MG63 (cell line): ENCODE data around the gene ASB1. TPM values are rescaled to one million over a fixed set of nuclear protein-coding genes. Genes with fewer than 3 reads are reported as not detected.

Source experiments
- DNase-seq: peaks from one replicate; pipeline ENCODE4 v3.0.0-alpha.2; 2020
- H3K27me3 ChIP-seq: fragments of 250-450 bp; sonication (Bioruptor Pico); 2 replicates; pipeline ENCODE4 v1.5.1; 2020; ENCODE audit warnings: mild to moderate bottlenecking, moderate library complexity
- H3K36me3 ChIP-seq: fragments of 250-450 bp; sonication (Bioruptor Pico); 2 replicates; pipeline ENCODE4 v1.5.1; 2020; ENCODE audit warnings: mild to moderate bottlenecking, moderate library complexity
- H3K4me3 ChIP-seq: fragments of 250-450 bp; sonication (Bioruptor Pico); 2 replicates; pipeline ENCODE4 v1.5.1; 2020; ENCODE audit warnings: mild to moderate bottlenecking, moderate library complexity
- H3K9me3 ChIP-seq: fragments of 250-450 bp; sonication (Bioruptor Pico); 2 replicates; pipeline ENCODE4 v1.5.1; 2020; ENCODE audit warnings: mild to moderate bottlenecking, moderate library complexity
- total RNA-seq: library from RNA; depleted of rRNA; stranded (reverse); fragments of >200 nt; shearing (Covaris generic); gene quantifications from 2 replicates; pipeline ENCODE4 v1.2.3, GENCODE V29; 2014; ENCODE audit warnings: low replicate concordance; rRNA removed

Gene ASB1, protein sequence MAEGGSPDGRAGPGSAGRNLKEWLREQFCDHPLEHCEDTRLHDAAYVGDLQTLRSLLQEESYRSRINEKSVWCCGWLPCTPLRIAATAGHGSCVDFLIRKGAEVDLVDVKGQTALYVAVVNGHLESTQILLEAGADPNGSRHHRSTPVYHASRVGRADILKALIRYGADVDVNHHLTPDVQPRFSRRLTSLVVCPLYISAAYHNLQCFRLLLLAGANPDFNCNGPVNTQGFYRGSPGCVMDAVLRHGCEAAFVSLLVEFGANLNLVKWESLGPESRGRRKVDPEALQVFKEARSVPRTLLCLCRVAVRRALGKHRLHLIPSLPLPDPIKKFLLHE
- 16.0 and 36.1 TPM in 2 replicates for total RNA-seq

DNA sequence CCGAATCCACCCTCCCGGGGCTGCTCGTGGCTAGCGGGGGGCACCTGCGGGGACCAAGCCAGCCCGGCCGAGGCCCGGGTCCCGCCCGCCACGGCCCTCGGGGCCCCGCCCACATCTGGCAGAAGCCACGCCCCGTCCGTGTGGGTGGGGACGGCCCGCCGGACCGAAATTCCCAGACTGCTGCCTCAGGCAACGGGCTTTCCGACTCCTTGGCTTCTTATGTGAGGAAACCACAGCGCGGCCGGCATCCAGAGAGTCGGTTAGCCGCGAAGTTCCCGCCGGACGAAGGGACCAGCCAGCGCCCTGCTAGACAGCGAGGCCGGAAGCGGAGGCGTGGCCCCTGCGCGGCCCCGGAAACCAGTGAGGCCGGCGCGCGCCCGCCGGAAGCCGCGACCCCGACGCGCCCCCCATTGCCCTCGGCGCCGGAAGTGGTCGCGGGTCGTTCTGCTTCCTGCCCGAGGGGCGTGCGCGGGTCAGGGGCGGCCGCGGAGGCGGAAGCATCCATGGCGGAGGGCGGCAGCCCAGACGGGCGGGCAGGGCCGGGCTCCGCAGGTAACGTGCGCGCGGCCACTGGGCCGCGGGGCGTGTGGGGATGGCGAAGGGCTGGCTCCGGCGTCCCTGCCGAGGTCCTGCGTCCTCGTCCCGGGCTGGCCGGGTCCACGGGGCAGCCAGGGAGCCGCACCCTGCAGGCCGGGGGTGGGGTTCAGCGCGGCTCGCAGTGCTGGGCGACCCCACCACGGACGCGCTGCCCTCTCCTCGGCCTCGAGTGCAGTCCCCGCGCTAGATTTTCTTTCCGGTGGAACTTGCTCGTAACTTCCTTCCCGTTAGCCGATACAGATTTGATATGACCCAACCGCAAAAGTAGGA lies at the start of gene ASB1:
Gene ASB1, plus strand, starts transcription at position 360 of the 867 bp plus-strand sequence. Its CDS starts 144 bp downstream, at position 504.
- peak within 1 kb of the TSS; percentile 89 for H3K4me3 ChIP-seq
- DNase-seq: peak; percentile 89
- H3K36me3 ChIP-seq: peaks cover 34% of the 10 kb centered on the region
- H3K9me3 ChIP-seq: peaks cover 16% of the 10 kb centered on the region
- no peaks in the 10 kb centered on the region for H3K27me3 ChIP-seq

DNA sequence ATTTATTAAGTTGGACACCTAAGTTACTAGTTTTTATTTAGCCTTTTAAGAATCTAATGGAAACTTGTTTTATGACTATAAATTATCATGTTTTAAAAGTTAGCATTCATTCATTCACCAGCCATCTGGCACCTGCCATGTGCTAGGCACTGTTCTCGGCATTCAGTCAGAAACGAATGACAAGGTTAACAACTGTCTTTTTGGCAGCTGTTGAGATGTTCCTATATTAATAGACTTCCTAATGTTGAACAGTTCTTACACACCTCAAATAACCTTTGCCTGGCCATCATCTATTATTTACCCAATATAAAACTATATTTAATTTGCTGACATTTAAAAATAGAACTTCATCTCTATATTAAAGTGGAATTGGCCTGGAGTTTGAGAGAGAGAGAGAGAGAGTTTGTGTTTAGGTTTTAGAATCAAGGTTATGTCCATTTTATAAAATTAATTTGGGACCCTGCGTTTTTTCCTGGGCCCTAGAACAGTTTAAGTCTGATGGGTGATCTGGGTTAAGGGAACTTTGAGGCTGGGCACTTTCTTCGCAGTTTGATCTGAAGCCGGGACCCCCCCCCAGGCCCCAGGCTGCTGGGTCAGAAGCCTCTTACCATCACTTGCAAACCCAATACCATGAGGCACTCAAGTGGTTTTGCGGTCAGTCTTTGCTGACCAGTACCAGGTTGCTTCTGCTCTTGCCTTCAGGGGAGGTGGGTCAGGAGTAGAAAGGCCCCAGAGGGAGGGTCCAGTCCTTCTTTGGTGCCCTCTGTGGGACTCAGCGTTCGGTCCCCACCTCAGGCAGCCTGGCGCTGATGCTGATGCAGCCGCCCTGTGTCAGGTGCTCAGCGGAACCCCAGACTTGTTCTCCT lies 48.3 kb upstream of the ASB1 start:
- no peaks in the 10 kb centered on the region for H3K27me3 ChIP-seq
- no peak overlapping the region for H3K4me3 ChIP-seq
- peaks cover 3% of the 10 kb centered on the region for H3K36me3 ChIP-seq
- H3K9me3 ChIP-seq: no peaks in the 10 kb centered on the region
- no peak for DNase-seq

- DNase-seq: peak; percentile 58
- Histone ChIP-seq H3K27me3 (no peaks in the 10 kb centered on the region), H3K36me3 (peaks cover 3% of the 10 kb centered on the region), H3K4me3 (no peak overlapping the region), H3K9me3 (no peaks in the 10 kb centered on the region)
These were observed 47.5 kb upstream of the ASB1 start for GRCh38 chr2:238379096-238379810.

DNA sequence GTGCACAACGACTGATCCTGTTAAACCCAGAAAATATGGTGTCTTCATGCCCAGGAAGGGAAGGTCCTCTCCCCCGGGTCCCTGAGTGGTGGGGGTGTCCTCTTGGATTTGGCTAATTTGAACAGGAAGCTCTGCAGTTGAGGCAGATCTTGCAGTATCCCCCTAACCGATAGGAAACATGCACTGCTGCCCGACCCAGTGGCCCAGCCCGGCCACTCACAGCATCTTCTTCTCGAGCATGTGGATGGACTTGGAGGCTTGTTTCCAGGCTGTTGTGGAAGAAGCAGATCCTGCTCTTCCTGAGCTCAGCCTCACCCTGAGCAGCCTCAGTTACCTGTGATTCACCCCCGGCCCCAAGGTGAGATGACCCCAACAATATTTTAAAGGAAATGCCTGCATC lies 46.4 kb upstream of the ASB1 start:
- no peak for DNase-seq

GRCh38 chr2:238380785-238381184 lies 45.9 kb upstream of the ASB1 start:
- DNase-seq: no peak
- H3K27me3 ChIP-seq: no peaks in the 10 kb centered on the region
- no peaks in the 10 kb centered on the region for H3K9me3 ChIP-seq
- H3K36me3 ChIP-seq: peaks cover 3% of the 10 kb centered on the region
- H3K4me3 ChIP-seq: no peak overlapping the region

More for the DNA sequence above, 46.4 kb upstream of the ASB1 start:
- H3K27me3 ChIP-seq: no peaks in the 10 kb centered on the region
- peaks cover 3% of the 10 kb centered on the region for H3K36me3 ChIP-seq
- no peaks in the 10 kb centered on the region for H3K9me3 ChIP-seq
- no peak overlapping the region for H3K4me3 ChIP-seq

DNA sequence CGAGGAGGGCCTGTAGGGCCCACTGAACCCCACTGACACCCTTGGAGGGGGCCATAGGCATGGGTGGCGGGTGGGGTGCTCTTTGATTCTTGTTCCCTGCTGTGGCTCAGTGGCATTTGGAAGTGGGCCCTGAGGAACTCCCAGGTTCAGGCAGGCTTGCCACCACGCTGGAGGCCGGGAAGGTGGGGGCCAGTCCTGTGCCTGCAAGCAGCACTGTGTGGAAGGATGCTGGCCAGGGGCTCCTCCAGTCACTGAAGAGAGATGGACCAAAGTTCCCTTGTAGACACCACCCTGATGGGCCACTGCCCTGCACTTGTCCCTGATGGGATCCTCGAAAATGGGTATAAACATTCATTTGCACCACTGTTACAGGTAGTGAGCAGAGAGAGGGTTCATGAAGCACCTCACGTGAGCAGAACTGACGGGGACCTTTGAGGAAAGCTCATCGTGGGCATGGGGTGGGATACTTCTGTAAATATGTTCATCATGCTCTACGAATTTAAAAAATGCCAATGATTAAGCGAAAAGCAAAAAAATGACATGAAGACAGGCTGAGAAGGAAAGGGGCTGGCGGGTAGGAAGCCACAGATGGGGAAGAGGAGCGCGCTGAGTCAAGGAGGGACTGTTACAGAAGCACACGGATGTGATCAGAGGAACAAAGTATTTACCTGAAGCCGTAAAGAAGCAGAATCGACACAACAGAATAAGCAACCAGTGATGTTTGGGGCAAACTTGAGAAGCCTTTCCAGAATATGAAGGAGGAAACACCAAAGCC lies 45.2 kb upstream of the ASB1 start:
- H3K4me3 ChIP-seq: no peak overlapping the region
- no peaks in the 10 kb centered on the region for H3K9me3 ChIP-seq
- H3K36me3 ChIP-seq: peaks cover 3% of the 10 kb centered on the region
- H3K27me3 ChIP-seq: no peaks in the 10 kb centered on the region
- DNase-seq: no peak

- no peak for DNase-seq
- H3K27me3 ChIP-seq: no peaks in the 10 kb centered on the region
- H3K36me3 ChIP-seq: peaks cover 3% of the 10 kb centered on the region
- no peak overlapping the region for H3K4me3 ChIP-seq
- no peaks in the 10 kb centered on the region for H3K9me3 ChIP-seq
These were observed 44.3 kb upstream of the ASB1 start for GRCh38 chr2:238382381-238382781.

DNA sequence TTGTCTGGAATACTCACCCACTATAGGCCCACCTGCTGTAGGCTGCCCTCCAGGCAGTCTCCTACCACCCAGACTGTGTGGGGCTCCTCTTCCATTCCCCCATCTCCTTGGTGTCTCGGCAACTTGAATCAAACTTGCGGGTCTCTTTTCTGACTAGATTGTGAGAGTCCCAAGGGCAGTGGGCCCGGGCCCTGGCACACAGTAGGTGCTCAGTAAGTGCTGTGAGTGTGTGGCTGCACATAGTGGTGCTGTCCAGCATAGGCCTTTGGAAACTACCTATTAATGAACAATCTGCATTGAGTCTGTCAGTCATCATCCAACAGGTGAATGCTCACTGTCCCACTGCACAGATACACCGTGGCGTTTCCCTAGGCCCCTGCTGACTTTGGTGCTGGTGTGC lies 43.6 kb upstream of the ASB1 start:
- H3K27me3 ChIP-seq: no peaks in the 10 kb centered on the region
- no peak overlapping the region for H3K4me3 ChIP-seq
- peaks cover 3% of the 10 kb centered on the region for H3K36me3 ChIP-seq
- no peak for DNase-seq
- H3K9me3 ChIP-seq: no peaks in the 10 kb centered on the region

GRCh38 chr2:238383743-238384380 lies 42.9 kb upstream of the ASB1 start:
- no peak for DNase-seq
- Histone ChIP-seq H3K27me3 (no peaks in the 10 kb centered on the region), H3K4me3 (no peak overlapping the region), H3K9me3 (no peaks in the 10 kb centered on the region), H3K36me3 (peaks cover 3% of the 10 kb centered on the region)

GRCh38 chr2:238387332-238387731 lies 39.4 kb upstream of the ASB1 start:
- no peak for DNase-seq
- Histone ChIP-seq H3K4me3 (no peak overlapping the region), H3K27me3 (no peaks in the 10 kb centered on the region), H3K9me3 (no peaks in the 10 kb centered on the region), H3K36me3 (no peaks in the 10 kb centered on the region; the same call in 1 of the 2 replicates)

GRCh38 chr2:238388794-238389193 lies 37.9 kb upstream of the ASB1 start:
- no peak overlapping the region for H3K4me3 ChIP-seq
- H3K9me3 ChIP-seq: no peaks in the 10 kb centered on the region
- no peaks in the 10 kb centered on the region for H3K36me3 ChIP-seq
- DNase-seq: no peak
- H3K27me3 ChIP-seq: no peaks in the 10 kb centered on the region

DNA sequence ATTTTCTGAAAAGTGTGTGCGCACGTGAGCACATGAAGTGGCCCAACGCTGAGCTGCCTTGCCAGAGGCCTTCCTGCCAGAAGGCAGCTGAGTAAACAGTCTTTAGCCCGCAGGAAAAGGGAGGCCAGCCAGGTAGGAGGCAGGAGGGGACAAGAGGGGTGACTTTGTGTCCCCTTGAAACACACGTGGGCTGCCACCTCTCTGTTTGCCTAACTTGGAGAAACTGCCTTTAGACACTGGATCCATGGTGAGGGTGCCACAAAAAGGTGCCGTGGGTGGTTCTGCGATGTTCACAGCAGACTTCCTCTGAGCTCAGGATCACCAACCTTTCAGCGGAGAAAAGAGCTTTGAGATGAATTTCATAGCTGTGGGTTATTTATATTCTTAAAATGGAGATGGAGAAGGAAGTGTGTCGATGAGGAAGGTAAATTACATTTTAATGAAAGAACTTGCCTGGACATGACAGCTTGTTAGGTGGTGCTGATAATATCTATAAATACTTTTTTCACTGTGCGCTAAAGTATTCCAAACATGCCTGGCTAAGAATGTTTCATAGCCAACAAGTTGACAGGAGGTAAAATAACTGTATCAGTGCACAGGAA lies 36.6 kb upstream of the ASB1 start:
- H3K9me3 ChIP-seq: no peaks in the 10 kb centered on the region
- DNase-seq: no peak
- H3K4me3 ChIP-seq: no peak overlapping the region
- H3K36me3 ChIP-seq: no peaks in the 10 kb centered on the region
- H3K27me3 ChIP-seq: no peaks in the 10 kb centered on the region

GRCh38 chr2:238391042-238391689 lies 35.6 kb upstream of the ASB1 start:
- no peaks in the 10 kb centered on the region for H3K27me3 ChIP-seq
- H3K9me3 ChIP-seq: no peaks in the 10 kb centered on the region
- no peak overlapping the region for H3K4me3 ChIP-seq
- H3K36me3 ChIP-seq: no peaks in the 10 kb centered on the region
- no peak for DNase-seq

- Histone ChIP-seq H3K36me3 (peaks cover 4% of the 10 kb centered on the region; the same call in 1 of the 2 replicates), H3K4me3 (no peak overlapping the region), H3K27me3 (no peaks in the 10 kb centered on the region), H3K9me3 (no peaks in the 10 kb centered on the region)
- no peak for DNase-seq
These were observed 30.1 kb upstream of the ASB1 start for GRCh38 chr2:238396663-238397062.
